ENCODE results near the gene XRCC3. TPM values are rescaled to one million over a fixed set of nuclear protein-coding genes. Genes with fewer than 3 reads are reported as not detected.

Gene XRCC3
- total and polyA plus RNA-seq, 2 of the 8 experiments (the other 6 are each of a cell fraction or from before 2014, with no cell fraction given) = 36.9 to 41.8 TPM

DNA sequence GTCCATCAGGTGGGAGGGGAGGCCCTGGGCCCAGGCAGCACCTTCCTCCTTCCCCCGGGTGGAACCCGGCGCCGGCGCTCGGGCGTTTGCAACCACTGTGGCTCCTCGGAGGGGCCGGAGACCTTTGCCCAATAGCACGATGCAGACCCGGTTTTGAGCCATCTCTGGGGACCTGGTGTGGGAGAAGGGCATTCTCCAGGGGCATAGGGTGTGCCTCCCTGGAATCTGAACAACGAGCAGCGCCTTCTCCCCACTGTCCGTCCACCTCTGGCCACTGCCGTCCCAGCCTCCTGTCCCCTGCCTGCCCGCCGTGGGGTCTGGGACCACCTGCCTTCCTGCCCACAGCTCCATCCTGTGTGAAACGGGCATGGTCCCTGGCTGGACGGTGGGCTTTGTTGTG lies 12.9 kb upstream of the XRCC3 start (continued):
- no peak for TF ChIP-seq USF2 (IDR thresholded peaks at IDR 0.05; ENCODE audit: low read length)

All from H1 (cell line).